Activated naive CD8-positive, alpha-beta T cell treated with anti-CD3 and anti-CD28 coated beads, Interleukin-2, amount 50 U/mL, for 24 hours (primary cell): ENCODE results near the gene PJA1.

ENCODE experiments used
- ATAC-seq: fragments of 150-1000 bp; cut with Tn5 transposase; one replicate; pipeline ENCODE4 v1.10.0; 2021
- DNase-seq: peaks from one replicate; pipeline ENCODE4 v3.0.0; 2021
- H3K27ac Mint-ChIP-seq: one replicate; pipeline ENCODE4 v1.8.0; 2021; ENCODE audit warnings: mild to moderate bottlenecking, mixed read lengths
- H3K27me3 Mint-ChIP-seq: one replicate; pipeline ENCODE4 v1.8.0; 2021; ENCODE audit warnings: mixed read lengths
- H3K36me3 Mint-ChIP-seq: one replicate; pipeline ENCODE4 v1.8.0; 2021; ENCODE audit warnings: low read depth, mixed read lengths
- H3K4me1 Mint-ChIP-seq: one replicate; pipeline ENCODE4 v1.8.0; 2021; ENCODE audit warnings: mixed read lengths
- H3K4me3 Mint-ChIP-seq: one replicate; pipeline ENCODE4 v1.8.0; 2021; ENCODE audit warnings: mild to moderate bottlenecking, moderate library complexity, mixed read lengths
- H3K9me3 Mint-ChIP-seq: one replicate; pipeline ENCODE4 v1.8.0; 2021; ENCODE audit warnings: mixed read lengths

PJA1 gene

DNA sequence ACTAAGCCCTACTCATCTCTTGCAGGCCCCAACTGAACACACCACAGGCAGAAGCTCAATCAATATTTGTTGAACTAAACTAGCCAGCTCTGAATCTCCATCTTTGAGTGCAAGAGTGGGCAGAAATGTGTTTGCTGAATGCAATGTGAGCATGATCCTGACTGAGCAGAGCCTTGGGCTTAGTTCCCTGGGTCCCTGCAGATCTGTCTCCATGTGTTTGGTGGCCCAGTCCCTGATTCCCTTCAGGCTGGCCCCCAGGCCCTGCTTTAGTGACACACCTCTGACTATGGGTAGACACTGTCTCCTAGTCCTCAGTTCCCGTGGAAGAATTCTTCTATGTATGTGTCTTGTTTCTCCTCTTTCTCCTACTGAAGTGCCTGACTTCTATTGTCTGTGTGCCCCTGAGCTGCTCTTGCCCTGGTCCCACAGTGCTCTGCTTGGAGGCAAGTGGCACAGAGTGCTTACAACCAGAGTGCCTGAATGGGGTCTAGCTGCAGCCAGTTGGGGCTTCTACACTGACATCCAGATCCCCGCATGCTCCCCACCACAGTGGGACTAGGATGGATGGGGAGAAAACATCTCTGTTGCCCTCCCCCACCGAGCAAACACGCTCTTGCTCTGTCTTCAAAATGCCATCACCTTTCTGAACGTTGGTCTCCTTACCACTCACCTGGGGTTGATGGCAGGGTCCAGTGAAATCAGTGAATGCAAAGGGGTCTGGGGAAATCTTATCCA lies 9.3 kb downstream of the PJA1 start:
- ATAC-seq (no peak), DNase-seq (no peak)
- Mint-ChIP-seq H3K36me3 (peaks cover 1% of the 10 kb centered on the region), H3K4me1 (peaks cover 3% of the 10 kb centered on the region), H3K9me3 (no peaks in the 10 kb centered on the region), H3K4me3 (no peak overlapping the region), H3K27ac (no peak overlapping the region), H3K27me3 (peaks cover 2% of the 10 kb centered on the region)

DNA sequence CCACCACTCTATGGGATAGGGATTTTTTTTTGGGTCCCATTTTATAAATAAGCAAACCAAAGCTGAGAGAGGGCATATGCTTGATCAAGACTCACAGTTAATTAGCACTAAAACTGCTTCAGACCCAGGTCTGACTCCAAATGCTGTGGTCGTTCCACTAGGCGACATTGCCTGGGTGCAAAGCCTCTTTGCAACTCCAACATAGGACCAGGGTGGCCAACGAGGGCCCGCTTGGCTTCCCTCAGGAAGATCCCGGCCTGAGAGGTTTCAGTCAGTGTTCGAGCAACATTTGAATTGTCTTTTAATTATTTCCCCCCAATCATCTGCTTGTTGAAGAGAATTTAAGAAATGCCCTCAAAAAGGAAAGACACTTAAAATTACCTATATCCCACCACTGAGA lies 11.2 kb downstream of the PJA1 start:
- Mint-ChIP-seq H3K27ac (no peak overlapping the region), H3K4me1 (no peaks in the 10 kb centered on the region), H3K27me3 (peaks cover 3% of the 10 kb centered on the region), H3K36me3 (no peaks in the 10 kb centered on the region), H3K4me3 (no peak overlapping the region), H3K9me3 (no peaks in the 10 kb centered on the region)
- ATAC-seq (no peak), DNase-seq (no peak)

DNA sequence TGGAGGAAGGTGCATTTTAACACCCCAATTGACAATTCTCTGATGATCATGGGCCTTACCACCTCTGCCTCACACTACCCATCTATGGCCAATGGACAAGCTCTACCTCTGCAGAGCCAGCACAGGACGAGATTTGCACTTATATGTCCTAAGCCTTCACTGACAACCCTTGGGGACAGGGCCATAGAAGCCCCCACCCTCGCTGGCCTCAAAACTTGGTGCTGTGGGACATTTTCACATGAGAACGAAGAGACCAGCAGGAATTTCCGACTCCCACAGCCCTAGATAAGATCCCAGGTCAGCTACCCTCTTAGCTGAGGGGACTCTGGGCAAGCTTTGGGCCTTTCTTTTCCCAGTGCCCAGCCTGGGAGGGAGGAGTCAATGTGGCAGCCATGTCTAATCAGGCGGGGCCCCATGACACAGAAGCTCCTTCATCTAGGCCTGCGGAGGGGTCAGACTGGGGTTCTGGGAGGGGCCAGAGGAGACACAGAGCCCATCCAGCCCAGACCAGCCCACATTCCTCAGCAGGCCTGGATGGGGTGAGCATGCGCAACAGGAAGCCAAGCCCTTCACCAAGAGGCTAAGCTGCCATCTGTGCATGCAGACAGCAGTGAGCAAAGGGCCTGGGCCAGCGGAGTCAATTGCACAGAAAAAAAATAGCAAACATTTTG lies 12.1 kb downstream of the PJA1 start:
- H3K9me3 Mint-ChIP-seq: no peaks in the 10 kb centered on the region
- no peak overlapping the region for H3K4me3 Mint-ChIP-seq
- DNase-seq (no peak), ATAC-seq (no peak)
- H3K27ac Mint-ChIP-seq: no peak overlapping the region
- H3K27me3 Mint-ChIP-seq: peaks cover 3% of the 10 kb centered on the region
- H3K36me3 Mint-ChIP-seq: no peaks in the 10 kb centered on the region
- H3K4me1 Mint-ChIP-seq: no peaks in the 10 kb centered on the region

DNA sequence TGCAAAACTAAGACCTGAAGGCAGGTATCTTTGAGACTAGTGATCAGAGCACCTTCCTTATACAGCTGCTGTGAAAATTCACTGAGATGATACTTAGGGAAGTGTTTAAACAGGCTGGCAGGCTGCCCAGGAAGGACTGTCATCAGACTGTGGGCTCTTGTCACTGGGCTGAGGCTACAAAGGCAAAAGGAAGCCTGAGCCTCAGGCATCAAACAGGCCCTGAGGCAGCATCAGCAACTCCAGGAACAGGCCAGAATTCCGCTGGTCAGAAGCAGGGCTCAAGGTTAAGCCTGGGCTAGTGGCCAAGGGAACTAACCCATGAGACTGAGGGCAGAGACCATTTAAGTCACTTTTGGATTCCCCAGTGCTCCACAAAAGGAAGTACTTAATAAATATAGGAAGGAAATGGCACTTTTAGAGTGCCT lies 12.8 kb downstream of the PJA1 start:
- ATAC-seq (no peak), DNase-seq (no peak)
- Mint-ChIP-seq H3K27ac (no peak overlapping the region), H3K9me3 (no peaks in the 10 kb centered on the region), H3K4me1 (no peaks in the 10 kb centered on the region), H3K36me3 (no peaks in the 10 kb centered on the region), H3K27me3 (peaks cover 3% of the 10 kb centered on the region), H3K4me3 (no peak overlapping the region)

DNA sequence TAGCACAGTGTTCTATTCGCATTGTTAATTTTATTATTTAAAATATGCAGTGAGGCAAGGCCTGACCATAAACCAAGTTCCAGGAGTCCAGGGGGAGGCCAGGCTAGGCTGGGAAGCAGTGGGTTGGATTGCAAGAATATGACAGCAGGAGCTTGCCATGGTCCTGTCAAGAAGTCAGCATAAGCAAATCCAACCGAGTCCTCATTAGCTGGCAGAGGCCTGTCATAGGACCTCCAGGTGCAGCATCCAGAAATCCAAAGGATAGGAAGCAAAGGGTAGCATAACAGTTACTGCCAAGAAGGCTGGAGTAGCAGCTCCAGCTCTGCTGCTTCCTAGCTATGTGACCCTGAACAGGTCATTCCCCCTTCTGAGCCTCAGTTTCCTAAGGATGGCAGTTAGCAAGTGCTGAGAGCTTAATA lies 13.4 kb downstream of the PJA1 start:
- no peaks in the 10 kb centered on the region for H3K9me3 Mint-ChIP-seq
- no peak overlapping the region for H3K4me3 Mint-ChIP-seq
- DNase-seq (no peak), ATAC-seq (no peak)
- peaks cover 3% of the 10 kb centered on the region for H3K27me3 Mint-ChIP-seq
- H3K36me3 Mint-ChIP-seq: no peaks in the 10 kb centered on the region
- no peaks in the 10 kb centered on the region for H3K4me1 Mint-ChIP-seq
- no peak overlapping the region for H3K27ac Mint-ChIP-seq

DNA sequence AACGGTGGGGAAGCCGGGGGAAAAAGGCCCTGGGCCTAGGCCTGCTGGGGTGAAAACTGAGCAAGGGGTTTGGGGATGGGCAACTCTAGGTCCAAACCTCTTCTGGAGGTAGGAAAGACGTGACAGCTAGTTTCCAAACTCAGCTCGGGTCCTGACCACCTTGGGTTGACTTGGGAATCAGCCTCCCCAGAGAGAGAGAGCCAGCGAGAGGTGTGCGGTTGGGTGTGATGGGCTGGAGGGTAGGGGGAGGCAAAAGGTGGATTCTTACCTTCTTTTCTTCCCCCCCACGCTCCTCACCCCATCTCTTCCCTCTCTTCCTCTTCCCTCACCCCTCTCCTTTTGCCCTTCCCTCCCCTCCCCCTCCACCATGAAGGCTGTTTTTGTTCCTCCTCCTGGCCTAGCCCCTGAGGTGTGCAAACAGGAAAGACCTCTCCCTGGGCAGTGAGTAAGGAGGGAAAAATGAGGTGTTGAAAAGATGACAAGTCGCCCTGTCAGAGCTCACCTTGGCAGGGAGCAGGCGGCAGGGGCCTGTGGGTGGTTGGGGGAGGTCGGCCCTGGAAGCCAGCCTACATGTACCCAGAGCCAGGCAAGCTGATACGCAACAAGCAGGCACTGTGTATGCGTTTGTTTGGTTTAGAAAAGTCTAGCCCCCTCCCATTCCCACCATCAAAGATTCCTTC lies 14.8 kb downstream of the PJA1 start:
- no peaks in the 10 kb centered on the region for H3K36me3 Mint-ChIP-seq
- no peaks in the 10 kb centered on the region for H3K4me1 Mint-ChIP-seq
- no peak overlapping the region for H3K4me3 Mint-ChIP-seq
- no peak overlapping the region for H3K27ac Mint-ChIP-seq
- peaks cover 3% of the 10 kb centered on the region for H3K27me3 Mint-ChIP-seq
- no peak for ATAC-seq
- H3K9me3 Mint-ChIP-seq: no peaks in the 10 kb centered on the region
- DNase-seq: no peak

DNA sequence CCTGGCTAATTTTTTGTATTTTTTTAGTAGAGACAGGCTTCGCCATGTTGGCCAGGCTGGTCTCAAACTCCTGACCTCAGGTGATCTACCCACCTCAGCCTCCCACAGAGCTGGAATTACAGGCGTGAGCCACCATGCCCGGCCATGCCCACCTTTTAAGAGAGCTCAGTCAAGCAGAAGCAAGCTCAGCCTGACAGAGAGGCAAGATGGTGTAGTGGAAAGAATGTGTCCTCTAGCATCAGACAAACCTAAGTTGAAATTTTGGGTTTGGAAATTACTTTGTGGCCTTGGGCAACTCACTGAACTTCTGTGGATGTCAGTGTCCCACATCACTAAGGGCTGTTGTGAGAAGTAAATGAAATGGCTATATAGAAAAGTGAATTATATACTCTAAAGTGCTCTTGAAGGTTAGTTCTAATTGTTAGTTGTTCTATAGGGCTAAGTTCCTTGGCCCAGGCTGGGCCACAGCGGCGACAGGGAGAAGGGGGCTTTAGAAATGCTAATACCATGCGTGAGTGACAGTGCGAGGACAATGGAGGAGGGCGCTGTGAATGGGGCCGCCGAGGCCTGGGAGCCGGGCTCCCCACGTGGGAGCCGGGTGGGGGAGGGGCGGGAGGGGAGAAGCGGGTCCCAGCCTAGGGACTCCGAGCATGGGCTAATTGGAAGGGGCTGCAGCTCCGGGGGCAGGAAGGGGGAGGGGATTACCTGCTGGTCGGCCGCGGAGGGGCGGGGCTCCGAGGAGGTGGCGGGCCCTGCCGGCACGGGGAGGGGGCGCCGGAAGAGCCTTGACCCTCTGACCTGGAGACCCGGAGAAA lies 15.6 kb downstream of the PJA1 start:
- H3K9me3 Mint-ChIP-seq: no peaks in the 10 kb centered on the region
- H3K4me3 Mint-ChIP-seq: no peak overlapping the region
- H3K27me3 Mint-ChIP-seq: peaks cover 3% of the 10 kb centered on the region
- no peaks in the 10 kb centered on the region for H3K4me1 Mint-ChIP-seq
- no peaks in the 10 kb centered on the region for H3K36me3 Mint-ChIP-seq
- H3K27ac Mint-ChIP-seq: no peak overlapping the region
- no peak for DNase-seq
- ATAC-seq: no peak

DNA sequence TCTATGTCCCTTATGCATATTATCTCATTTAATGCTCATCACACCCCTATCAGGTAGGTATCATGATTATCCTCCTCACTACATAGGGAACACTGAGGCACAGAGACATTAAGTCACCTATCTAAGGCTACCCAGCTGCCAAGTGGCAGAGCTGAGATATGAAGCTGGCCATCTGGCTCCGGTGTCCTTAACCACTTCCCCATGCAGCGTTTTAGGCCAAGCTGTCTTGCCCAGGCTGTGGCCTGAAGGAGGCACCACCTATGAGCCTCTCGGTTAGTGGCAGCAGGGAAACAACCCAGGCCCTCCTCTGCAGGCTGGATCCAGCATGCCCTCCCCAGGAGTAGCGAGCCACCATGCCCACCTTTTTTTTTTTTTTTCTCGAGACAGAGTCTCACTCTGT lies 16.3 kb downstream of the PJA1 start:
- ATAC-seq (no peak), DNase-seq (no peak)
- Mint-ChIP-seq H3K4me1 (no peaks in the 10 kb centered on the region), H3K27ac (no peak overlapping the region), H3K4me3 (no peak overlapping the region), H3K9me3 (no peaks in the 10 kb centered on the region), H3K36me3 (no peaks in the 10 kb centered on the region), H3K27me3 (peaks cover 3% of the 10 kb centered on the region)

DNA sequence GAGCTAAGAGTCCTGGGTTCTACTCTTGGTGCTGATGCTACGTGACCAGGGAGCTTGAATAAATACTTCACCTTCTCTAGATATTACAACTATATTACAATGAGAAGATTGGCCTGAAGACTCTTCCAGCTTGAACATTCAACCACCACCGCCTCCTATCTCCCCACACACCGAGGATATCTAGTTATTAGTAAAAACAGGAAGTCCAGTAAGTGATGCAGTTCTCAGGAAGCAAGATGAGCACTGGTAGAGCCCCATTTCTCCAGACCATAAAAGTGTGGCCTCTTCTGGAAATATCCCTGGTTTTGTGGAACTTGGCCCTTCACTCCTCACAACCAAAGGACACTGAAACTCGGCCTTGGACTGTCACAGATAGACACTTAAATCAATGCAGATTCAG lies 18.5 kb downstream of the PJA1 start:
- DNase-seq (no peak), ATAC-seq (no peak)
- Mint-ChIP-seq H3K36me3 (no peaks in the 10 kb centered on the region), H3K4me3 (no peak overlapping the region), H3K27me3 (peaks cover 3% of the 10 kb centered on the region), H3K27ac (no peak overlapping the region), H3K9me3 (no peaks in the 10 kb centered on the region), H3K4me1 (no peaks in the 10 kb centered on the region)

DNA sequence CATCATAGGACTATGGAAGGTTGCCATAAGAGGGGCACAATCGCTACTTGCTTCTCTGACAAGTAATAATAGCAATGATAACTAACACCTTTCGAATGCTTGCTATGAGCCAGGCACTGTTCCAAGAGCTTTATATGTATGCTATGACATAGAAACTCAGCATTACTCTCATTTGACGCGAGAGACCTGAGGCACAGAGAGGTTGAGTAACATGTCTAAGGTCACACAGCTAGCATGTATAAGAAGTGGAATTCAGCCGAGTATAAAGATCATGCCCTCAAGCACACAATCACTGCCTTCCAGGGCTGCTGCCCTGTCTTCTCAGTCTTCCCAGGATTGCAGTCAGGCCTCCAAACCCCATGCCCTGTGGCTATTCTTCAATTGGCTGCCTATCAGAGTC lies 19.5 kb downstream of the PJA1 start:
- Mint-ChIP-seq H3K27ac (no peak overlapping the region), H3K9me3 (no peaks in the 10 kb centered on the region), H3K4me1 (no peaks in the 10 kb centered on the region), H3K4me3 (no peak overlapping the region), H3K27me3 (no peaks in the 10 kb centered on the region), H3K36me3 (no peaks in the 10 kb centered on the region)
- ATAC-seq (no peak), DNase-seq (no peak)

DNA sequence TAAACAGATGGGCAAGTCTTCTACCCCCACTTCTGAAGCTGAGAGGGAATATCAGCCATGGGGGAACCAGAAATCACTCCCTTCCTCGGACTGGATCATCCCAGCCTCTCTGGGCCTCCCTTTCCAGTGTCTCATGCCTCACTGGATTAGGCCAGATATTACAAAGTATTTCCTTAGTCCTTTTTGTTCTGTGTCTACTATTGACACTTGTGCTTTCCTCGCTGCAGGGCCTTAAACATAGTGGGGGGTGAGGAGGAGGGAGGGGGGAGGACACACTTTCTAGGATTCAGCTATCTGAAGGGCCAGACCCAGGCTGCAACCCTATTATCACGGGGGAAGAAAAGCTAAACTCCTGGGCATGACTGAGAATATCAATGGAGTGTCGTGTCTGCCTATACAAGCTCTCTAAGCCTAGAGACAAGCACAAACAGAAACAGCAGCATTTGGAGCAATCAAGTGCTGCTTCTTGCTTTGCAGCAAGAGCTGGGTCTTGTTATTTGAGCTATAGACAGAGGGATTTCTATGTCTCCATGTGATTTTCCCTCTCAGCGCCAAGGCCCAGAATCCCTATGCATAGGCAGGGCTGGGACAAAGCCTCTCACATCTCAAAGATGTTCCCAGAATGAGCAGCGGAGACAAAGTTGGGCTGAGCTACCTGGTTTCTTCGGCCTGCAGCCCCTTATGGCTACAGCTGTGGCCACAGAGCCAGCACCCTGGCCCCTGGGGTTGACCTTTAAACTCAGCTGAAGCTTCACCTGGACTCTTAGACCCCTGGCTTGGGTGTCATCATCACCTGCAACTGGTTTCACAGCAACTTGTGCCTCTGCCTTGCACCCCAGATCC lies 20.2 kb downstream of the PJA1 start:
- no peak overlapping the region for H3K4me3 Mint-ChIP-seq
- no peaks in the 10 kb centered on the region for H3K27me3 Mint-ChIP-seq
- H3K27ac Mint-ChIP-seq: no peak overlapping the region
- DNase-seq (no peak), ATAC-seq (no peak)
- H3K36me3 Mint-ChIP-seq: no peaks in the 10 kb centered on the region
- no peaks in the 10 kb centered on the region for H3K9me3 Mint-ChIP-seq
- H3K4me1 Mint-ChIP-seq: no peaks in the 10 kb centered on the region

DNA sequence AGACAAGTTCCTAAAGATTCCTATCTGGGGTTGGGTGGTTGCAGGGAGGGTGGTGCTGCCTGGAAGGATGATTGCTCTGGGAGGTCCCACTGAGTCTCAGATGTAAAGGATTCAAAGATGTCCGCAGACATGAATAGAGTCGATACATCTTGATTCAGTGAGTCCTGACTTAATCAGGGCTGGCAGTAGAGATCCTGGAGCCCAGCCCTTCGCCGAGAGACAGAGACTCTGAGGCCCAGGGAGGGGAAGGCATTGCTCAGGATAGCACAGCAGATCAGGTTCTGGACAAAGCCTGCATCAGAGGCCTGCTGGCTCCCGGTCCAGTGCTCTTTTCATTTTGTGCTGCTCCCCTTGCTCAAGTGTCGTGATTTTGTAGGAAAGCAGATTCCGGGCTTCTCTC lies 21.7 kb downstream of the PJA1 start:
- no peak overlapping the region for H3K27ac Mint-ChIP-seq
- no peaks in the 10 kb centered on the region for H3K36me3 Mint-ChIP-seq
- DNase-seq (no peak), ATAC-seq (no peak)
- no peaks in the 10 kb centered on the region for H3K4me1 Mint-ChIP-seq
- no peaks in the 10 kb centered on the region for H3K9me3 Mint-ChIP-seq
- no peak overlapping the region for H3K4me3 Mint-ChIP-seq
- no peaks in the 10 kb centered on the region for H3K27me3 Mint-ChIP-seq

DNA sequence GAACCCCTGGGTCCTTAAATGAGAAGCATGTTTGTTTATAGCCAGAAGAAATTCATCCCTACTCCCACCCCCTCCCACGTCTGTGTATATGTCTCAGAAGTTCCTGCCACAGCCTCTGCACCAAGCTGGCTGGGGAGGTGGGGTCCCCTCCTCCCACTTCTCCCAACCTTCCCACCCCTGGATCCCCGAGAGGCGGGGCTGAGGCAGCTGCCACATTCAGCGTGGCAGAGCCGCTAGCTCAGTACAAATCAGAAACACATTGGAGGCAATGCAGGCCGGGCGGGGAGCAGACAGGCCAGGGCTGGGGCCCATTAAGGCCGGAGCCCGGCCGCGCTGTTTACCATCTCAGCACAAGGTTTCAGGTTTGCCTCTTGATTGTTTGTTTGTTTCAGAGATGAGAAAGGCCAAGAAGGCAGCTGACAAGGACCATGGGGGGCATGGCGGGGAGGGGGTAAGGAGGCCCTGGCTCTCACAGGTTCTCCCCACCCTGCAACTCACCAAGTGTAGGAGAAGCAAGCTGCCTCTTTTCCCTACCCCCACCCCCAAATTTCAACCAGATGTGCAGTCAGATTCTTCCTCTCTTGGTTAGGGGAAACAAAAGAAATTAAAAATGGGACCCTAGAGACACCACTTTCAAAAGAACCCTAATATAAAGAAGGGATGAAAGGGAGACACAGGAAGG lies 22.3 kb downstream of the PJA1 start:
- no peak for ATAC-seq
- H3K4me3 Mint-ChIP-seq: no peak overlapping the region

More for the DNA sequence above, 22.3 kb downstream of the PJA1 start:
- no peak for DNase-seq
- no peaks in the 10 kb centered on the region for H3K4me1 Mint-ChIP-seq
- H3K9me3 Mint-ChIP-seq: no peaks in the 10 kb centered on the region
- no peaks in the 10 kb centered on the region for H3K36me3 Mint-ChIP-seq
- H3K27me3 Mint-ChIP-seq: peaks cover 1% of the 10 kb centered on the region
- H3K27ac Mint-ChIP-seq: no peak overlapping the region
